ENCODE data around the gene CYP2D6.
"Not testable (repeated sequence)": the region's sequence is repeated elsewhere in the genome, so short reads cannot be mapped to it uniquely, and the experiment has no call there.

Gene CYP2D6

GRCh38 chr22:42111798-42112197 is 18.8 kb downstream of the CYP2D6 start:
- peaks cover 19% of the 10 kb centered on the region for H3K36me3 Mint-ChIP-seq
- no peak overlapping the region for H3K4me3 Mint-ChIP-seq
- H3K27ac Mint-ChIP-seq = no peak overlapping the region
- CTCF ChIA-PET = interaction anchor here (0.9 to 1.7 kb wide), 5 partner anchors 10 to 144 kb away, joined by 3 to 15 read pairs (median 5); partner anchors contain the start of genes NDUFA6 and SEPTIN3
- DNase-seq = no peak
- peaks cover 6% of the 10 kb centered on the region for H3K27me3 Mint-ChIP-seq
- peaks cover 2% of the 10 kb centered on the region for H3K4me1 Mint-ChIP-seq
- H3K9me3 Mint-ChIP-seq = peaks cover 25% of the 10 kb centered on the region

DNA sequence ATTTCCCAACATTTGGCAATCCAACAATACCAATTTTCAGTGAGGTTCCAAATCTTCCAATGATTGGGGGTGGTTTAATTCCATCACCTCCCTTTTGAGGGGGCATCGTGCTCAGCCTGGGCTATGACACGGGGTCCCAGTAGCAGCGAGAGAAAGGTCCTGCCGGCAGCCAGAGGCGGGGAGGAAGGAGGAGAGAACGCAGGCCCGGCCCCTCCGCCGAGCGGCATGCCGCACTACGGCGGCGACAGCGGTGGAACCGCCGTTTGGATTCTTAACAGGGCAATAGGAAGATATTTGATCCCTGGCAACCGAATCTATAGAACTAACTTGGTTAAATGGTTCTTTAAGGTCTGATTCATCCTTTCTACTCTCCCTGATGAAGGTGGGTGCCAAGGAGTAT is 21.8 kb downstream of the CYP2D6 start:
- no peak for DNase-seq
- CTCF ChIA-PET = no interaction called here
- Mint-ChIP-seq H3K36me3 (peaks cover 8% of the 10 kb centered on the region), H3K4me3 (no peak overlapping the region), H3K27ac (no peak overlapping the region), H3K9me3 (peaks cover 12% of the 10 kb centered on the region), H3K4me1 (no peaks in the 10 kb centered on the region), H3K27me3 (peaks cover 4% of the 10 kb centered on the region)

GRCh38 chr22:42104332-42104860 is 26.2 kb downstream of the CYP2D6 start:
- CTCF ChIA-PET, H3K4me1 Mint-ChIP-seq, H3K27me3 Mint-ChIP-seq, DNase-seq, H3K27ac Mint-ChIP-seq, H3K4me3 Mint-ChIP-seq: not testable (repeated sequence)
- H3K36me3 Mint-ChIP-seq = peaks cover 23% of the 10 kb centered on the region
- peaks cover 35% of the 10 kb centered on the region for H3K9me3 Mint-ChIP-seq

DNA sequence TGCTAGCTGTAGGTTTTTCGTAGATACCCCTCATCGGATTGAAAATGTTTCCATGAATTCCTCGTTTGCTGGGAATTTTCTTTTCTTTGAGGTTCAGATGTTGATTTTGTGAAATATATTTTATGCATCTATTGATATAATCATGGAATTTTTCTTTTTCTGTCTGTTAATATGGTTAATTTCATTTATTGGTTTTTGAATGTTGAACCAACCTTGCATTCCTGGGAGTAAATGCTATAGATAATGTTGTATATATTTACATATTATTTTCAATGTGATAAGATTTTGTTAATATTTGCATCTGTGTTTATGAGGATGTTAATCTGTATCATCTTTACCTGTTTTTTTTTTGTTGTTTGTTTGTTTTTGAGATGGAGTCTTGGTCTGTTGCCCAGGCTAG is 29.4 kb downstream of the CYP2D6 start:
- H3K36me3 Mint-ChIP-seq = peaks cover 26% of the 10 kb centered on the region
- H3K27ac Mint-ChIP-seq = no peak overlapping the region
- no peak overlapping the region for H3K4me3 Mint-ChIP-seq
- DNase-seq = no peak
- peaks cover 37% of the 10 kb centered on the region for H3K9me3 Mint-ChIP-seq
- CTCF ChIA-PET = no interaction called here
- H3K27me3 Mint-ChIP-seq = no peaks in the 10 kb centered on the region
- H3K4me1 Mint-ChIP-seq = no peaks in the 10 kb centered on the region

- peaks cover 31% of the 10 kb centered on the region for H3K4me1 Mint-ChIP-seq
- DNase-seq = peak; percentile 31
- CTCF ChIA-PET = interaction anchor here (0.6 to 3.6 kb wide), 23 partner anchors 11 to 382 kb away, joined by 3 to 17 read pairs (median 4); partner anchors contain the start of genes SEPTIN3, SMDT1 and WBP2NL
- peak overlapping the region; percentile 98 for H3K4me3 Mint-ChIP-seq
- H3K27me3 Mint-ChIP-seq = no peaks in the 10 kb centered on the region
- peaks cover 7% of the 10 kb centered on the region for H3K9me3 Mint-ChIP-seq
- H3K36me3 Mint-ChIP-seq = peaks cover 32% of the 10 kb centered on the region
- H3K27ac Mint-ChIP-seq = peak overlapping the region; percentile 100
Measured at GRCh38 chr22:42091455-42091782, 39.2 kb downstream of the CYP2D6 start.

- Mint-ChIP-seq H3K27me3 (no peaks in the 10 kb centered on the region), H3K9me3 (peaks cover 7% of the 10 kb centered on the region), H3K36me3 (peaks cover 38% of the 10 kb centered on the region), H3K4me3 (peak within 1 kb of the TSS; percentile 98), H3K27ac (peak within 1 kb of the TSS; percentile 100), H3K4me1 (peaks cover 34% of the 10 kb centered on the region)
- DNase-seq = peak; percentile 99
- CTCF ChIA-PET = interaction anchor here (0.6 to 3.6 kb wide), 23 partner anchors 12 to 382 kb away, joined by 3 to 17 read pairs (median 4); partner anchors contain the start of genes SEPTIN3, SMDT1 and WBP2NL
Measured at GRCh38 chr22:42090596-42091454, 39.8 kb downstream of the CYP2D6 start, which contains the start of gene NDUFA6. Gene NDUFA6, minus strand, starts transcription at chr22:42090772. Its CDS starts 28 bp downstream, at chr22:42090744.

- Mint-ChIP-seq H3K36me3 (peaks cover 69% of the 10 kb centered on the region), H3K4me3 (no peak overlapping the region), H3K4me1 (peaks cover 40% of the 10 kb centered on the region), H3K9me3 (peaks cover 7% of the 10 kb centered on the region), H3K27ac (no peak overlapping the region), H3K27me3 (no peaks in the 10 kb centered on the region)
- no peak for DNase-seq
- CTCF ChIA-PET = no interaction called here
Measured at GRCh38 chr22:42086051-42086450, 44.6 kb downstream of the CYP2D6 start.

GRCh38 chr22:42084874-42085273 is 45.7 kb downstream of the CYP2D6 start:
- H3K27ac Mint-ChIP-seq = no peak overlapping the region
- peaks cover 43% of the 10 kb centered on the region for H3K4me1 Mint-ChIP-seq
- H3K27me3 Mint-ChIP-seq = no peaks in the 10 kb centered on the region
- CTCF ChIA-PET = no interaction called here
- peaks cover 66% of the 10 kb centered on the region for H3K36me3 Mint-ChIP-seq
- DNase-seq = no peak
- peaks cover 7% of the 10 kb centered on the region for H3K9me3 Mint-ChIP-seq
- H3K4me3 Mint-ChIP-seq = no peak overlapping the region

- no peak for DNase-seq
- H3K9me3 Mint-ChIP-seq = no peaks in the 10 kb centered on the region
- no peak overlapping the region for H3K4me3 Mint-ChIP-seq
- peaks cover 53% of the 10 kb centered on the region for H3K36me3 Mint-ChIP-seq
- peaks cover 42% of the 10 kb centered on the region for H3K4me1 Mint-ChIP-seq
- no peaks in the 10 kb centered on the region for H3K27me3 Mint-ChIP-seq
- CTCF ChIA-PET = no interaction called here
- no peak overlapping the region for H3K27ac Mint-ChIP-seq
Measured at GRCh38 chr22:42083119-42083518, 47.5 kb downstream of the CYP2D6 start.

GRCh38 chr22:42080287-42080686 is 50.3 kb downstream of the CYP2D6 start:
- H3K4me1 Mint-ChIP-seq = peaks cover 36% of the 10 kb centered on the region
- H3K36me3 Mint-ChIP-seq = peaks cover 36% of the 10 kb centered on the region
- no peaks in the 10 kb centered on the region for H3K27me3 Mint-ChIP-seq
- CTCF ChIA-PET = interaction anchor here (1.2 to 3.4 kb wide), 3 partner anchors 10 to 357 kb away, joined by 3 to 14 read pairs (median 3); partner anchors contain the start of gene NDUFA6
- no peaks in the 10 kb centered on the region for H3K9me3 Mint-ChIP-seq
- peak; percentile 52 for DNase-seq
- H3K27ac Mint-ChIP-seq = peak overlapping the region; percentile 92
- peak overlapping the region; percentile 94 for H3K4me3 Mint-ChIP-seq

- Mint-ChIP-seq H3K9me3 (no peaks in the 10 kb centered on the region), H3K27ac (peak within 1 kb of the TSS; percentile 92), H3K27me3 (no peaks in the 10 kb centered on the region), H3K4me3 (peak within 1 kb of the TSS; percentile 94), H3K36me3 (peaks cover 33% of the 10 kb centered on the region), H3K4me1 (peaks cover 42% of the 10 kb centered on the region)
- peak; percentile 99 for DNase-seq
- CTCF ChIA-PET = interaction anchor here (1.2 to 3.4 kb wide), 4 partner anchors 11 to 358 kb away, joined by 3 to 14 read pairs (median 3); partner anchors contain the start of gene NDUFA6
Measured at GRCh38 chr22:42079319-42080251, 51.0 kb downstream of the CYP2D6 start, which contains the start of gene SMDT1. Gene SMDT1, plus strand, starts transcription at chr22:42079700. Its CDS starts 69 bp downstream, at chr22:42079769.

DNA sequence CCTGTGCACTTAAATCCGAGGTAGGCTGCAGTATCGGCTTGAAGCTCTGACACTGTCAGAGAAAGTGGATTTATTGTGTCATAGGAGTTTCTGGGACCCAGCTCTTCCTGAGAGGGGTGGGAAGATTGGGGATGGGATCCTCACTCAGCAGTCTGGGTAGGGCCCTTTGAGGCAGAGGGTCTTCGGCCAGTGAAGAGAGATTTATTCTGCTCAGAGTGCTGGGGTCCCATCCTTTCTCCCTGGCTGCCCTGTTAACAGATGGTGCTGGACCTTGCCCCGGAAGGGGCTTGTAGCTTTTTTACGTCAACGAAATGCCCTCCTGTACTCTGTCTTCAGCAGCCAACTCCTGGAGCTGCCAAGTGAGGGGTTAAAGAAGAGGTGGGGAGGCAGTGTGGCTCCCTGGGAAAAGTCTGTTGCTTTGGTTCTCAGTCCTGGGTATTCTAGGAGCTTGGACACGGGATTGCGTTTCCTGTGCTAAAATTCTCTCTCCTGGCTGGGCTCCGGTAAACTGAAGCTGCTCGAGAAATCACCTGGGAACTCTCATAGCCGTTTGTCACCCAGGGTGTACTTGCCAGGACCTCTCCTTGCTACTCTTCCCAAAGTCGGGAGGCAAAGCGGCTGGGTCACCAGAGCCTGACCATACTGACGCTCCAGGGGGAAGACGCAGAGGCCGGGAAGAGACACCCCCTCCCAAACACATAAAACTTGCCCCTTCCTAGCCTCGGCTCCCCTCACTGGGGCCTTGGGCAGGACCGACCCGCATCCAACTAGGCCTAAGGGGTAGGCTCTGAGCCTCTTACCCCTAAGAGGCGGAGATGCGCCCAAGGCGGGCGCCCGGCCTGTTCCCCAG is 51.9 kb downstream of the CYP2D6 start:
- no peak for DNase-seq
- Mint-ChIP-seq H3K9me3 (no peaks in the 10 kb centered on the region), H3K4me3 (peak overlapping the region; percentile 94), H3K4me1 (peaks cover 44% of the 10 kb centered on the region), H3K27ac (peak overlapping the region; percentile 92), H3K27me3 (no peaks in the 10 kb centered on the region), H3K36me3 (peaks cover 25% of the 10 kb centered on the region)
- CTCF ChIA-PET = interaction anchor here (1.0 to 3.4 kb wide), 3 partner anchors 12 to 138 kb away, joined by 3 to 14 read pairs (median 3); partner anchors contain the start of gene NDUFA6

All from activated naive CD4-positive, alpha-beta T cell treated with anti-CD3 and anti-CD28 coated beads, Interleukin-2, amount 10 ng/mL, durations not matched to agents 7 days and 5 days (primary cell).